ENCODE measurements around the gene MTHFD1L.

The MTHFD1L gene

DNA sequence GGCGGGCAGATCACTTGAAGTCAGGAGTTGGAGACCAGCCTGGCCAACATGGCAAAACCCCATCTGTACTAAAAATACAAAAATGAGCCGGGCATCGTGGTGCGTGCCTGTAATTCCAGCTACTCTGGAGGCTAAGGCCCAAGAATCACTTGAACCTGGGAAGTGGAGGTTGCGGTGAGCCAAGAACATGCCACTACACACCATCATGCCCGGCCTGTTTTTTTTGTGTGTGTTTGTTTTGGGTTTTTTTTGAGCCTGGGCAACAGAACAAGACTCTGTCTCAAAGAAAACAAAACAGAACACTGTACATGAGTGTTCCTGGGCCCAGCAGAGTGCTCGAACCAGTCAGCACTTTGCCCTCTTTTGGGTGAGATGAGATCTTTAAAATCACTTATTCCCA, 159.1 kb downstream of the MTHFD1L start:
- TF ChIP-seq ZFX (IDR thresholded peaks at IDR 0.05): no peak
- peak overlapping the region; percentile 75 for H3K27ac ChIP-seq

DNA sequence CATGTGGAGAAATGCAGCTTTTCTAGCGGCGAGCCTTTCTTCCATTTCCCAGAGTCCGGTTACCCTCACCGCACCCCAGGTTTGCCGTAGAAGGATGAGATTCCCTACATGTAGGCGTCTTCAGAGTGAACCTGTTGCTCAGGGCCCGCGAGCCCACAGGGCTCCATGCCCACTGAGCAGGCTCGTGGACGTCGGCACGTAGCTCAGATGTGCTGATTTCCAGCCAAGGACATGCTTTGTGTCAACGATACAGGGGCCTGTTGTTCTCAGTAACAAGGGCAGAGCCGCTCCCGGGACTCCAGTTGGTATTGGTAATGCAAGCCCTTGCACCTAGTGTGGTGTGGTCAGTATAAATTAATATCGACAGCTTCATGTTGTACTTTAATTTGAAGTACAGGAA, 159.6 kb downstream of the MTHFD1L start:
- TF ChIP-seq ZFX (IDR thresholded peaks at IDR 0.05): no peak
- TF ChIP-seq, protein P1, sequence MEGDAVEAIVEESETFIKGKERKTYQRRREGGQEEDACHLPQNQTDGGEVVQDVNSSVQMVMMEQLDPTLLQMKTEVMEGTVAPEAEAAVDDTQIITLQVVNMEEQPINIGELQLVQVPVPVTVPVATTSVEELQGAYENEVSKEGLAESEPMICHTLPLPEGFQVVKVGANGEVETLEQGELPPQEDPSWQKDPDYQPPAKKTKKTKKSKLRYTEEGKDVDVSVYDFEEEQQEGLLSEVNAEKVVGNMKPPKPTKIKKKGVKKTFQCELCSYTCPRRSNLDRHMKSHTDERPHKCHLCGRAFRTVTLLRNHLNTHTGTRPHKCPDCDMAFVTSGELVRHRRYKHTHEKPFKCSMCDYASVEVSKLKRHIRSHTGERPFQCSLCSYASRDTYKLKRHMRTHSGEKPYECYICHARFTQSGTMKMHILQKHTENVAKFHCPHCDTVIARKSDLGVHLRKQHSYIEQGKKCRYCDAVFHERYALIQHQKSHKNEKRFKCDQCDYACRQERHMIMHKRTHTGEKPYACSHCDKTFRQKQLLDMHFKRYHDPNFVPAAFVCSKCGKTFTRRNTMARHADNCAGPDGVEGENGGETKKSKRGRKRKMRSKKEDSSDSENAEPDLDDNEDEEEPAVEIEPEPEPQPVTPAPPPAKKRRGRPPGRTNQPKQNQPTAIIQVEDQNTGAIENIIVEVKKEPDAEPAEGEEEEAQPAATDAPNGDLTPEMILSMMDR (conservative IDR thresholded peaks at IDR 0.05): no peak
- H3K27ac ChIP-seq: peak overlapping the region; percentile 75

DNA sequence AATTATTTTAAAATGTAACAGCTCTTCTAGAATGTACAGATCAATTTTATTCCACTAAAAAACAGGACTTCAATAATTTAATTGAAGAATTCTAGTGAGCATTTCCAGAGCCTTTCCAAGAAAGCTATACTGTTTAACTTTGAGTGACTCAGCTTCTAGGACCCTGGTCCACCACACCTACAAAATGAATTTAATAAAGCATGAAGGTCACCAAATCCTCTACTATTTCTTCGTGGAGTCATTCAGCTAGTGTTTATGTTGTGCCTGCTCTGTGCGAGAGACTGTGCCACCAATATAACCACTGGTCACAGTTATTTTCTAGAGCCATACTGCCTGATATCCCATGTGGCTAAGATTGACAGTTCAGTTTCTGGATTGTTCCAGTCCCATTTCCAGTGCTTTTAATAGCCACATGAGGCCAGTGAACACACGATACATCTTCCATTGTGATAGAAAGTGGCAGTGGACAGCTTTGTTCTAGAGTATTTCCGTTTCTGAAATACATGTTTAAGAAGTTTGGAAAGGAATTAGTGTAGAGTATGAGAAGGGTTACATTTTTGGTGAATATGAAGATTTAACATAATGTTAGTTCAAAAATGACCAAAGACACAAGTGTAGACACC, 160.7 kb downstream of the MTHFD1L start:
- no peak for TF ChIP-seq ZFX (IDR thresholded peaks at IDR 0.05)
- TF ChIP-seq, protein P1 (conservative IDR thresholded peaks at IDR 0.05): no peak
- peak overlapping the region; percentile 70 for H3K27ac ChIP-seq

DNA sequence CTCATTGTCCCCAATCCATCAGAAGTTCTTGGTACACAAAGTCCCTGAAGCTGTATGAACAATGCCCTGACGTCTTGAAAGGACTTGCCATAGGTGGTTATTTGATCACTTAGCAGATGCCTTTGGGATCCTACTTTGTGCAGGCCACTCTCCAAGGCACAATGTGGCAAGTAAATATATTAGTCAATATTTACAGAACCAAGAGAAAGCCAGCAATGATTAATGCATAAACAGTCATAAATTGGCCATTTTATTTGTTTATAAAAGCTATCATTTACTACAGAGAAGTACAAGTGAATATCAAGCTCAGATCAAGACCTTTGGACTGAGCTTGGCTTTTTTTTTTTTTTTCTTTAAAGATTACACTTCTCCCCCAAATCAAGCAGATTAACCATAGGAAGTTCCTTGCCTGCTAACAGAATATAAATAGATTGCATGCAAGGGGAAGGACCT, 161.8 kb downstream of the MTHFD1L start:
- H3K27ac ChIP-seq: peak overlapping the region; percentile 87
- TF ChIP-seq ZFX (IDR thresholded peaks at IDR 0.05): no peak
- TF ChIP-seq, protein P1 (conservative IDR thresholded peaks at IDR 0.05): no peak

DNA sequence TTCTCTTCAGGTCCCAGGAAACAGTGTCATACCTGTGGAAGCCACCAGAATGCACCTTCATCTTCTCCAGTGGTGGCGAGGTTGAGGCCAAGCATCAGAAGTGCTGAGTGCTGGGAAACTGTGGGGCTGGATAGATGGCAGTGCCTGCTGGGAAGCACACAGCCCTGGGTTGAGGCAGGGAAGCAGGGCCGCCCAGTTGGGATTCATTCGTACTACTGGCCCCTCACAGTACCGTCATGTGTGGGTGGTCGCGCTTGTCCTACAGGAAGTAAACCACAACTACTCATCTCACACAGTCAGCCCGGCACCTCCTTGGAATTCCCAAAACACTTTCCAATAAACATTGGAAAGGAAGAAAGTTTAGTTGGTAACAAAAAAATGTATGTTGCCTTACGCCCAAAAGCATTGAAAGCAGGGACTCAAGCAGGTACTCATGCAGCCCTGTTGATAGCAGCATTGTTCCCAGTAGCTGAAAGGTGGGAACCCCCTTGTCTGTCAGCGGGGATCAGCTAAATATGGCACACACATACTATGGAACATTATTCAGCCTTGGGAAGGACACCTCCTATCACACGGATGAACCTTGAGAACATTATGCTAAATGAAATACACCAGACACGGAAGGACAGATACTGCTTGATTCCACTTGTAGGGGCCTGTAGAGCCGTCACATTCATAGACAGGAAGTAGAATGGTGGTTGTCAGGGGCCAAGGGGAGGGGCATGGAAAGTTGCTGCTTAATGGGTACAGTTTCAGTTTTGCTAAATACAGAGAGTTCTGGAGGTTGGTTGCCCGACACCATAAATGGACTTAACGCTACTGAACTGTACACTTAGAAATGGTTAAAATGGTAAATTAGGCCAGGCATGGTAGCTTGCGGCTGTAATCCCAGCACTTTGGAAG, 162.7 kb downstream of the MTHFD1L start:
- TF ChIP-seq ZFX (IDR thresholded peaks at IDR 0.05): no peak
- TF ChIP-seq, protein P1 (conservative IDR thresholded peaks at IDR 0.05): no peak; the same call in 1 of the 2 replicates
- H3K27ac ChIP-seq: peak overlapping the region; percentile 87

DNA sequence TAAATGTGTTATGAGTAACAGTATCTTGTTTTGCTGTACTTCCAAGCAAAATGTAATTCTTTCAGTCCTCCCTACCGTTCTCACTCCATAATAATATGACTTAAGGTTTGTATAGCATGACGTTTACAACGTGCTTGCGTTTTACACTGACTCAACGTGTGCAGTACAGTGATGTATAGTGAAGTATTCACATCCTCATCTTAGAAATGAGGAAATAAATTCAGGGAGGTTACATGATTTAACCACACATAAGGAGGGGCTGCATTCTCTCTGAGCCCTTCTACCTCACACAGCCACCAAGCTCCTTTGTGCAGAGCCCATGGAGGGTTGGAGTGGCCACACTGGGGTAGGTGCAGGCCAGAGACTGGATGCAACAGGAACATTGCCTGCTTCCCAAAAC, 164.5 kb downstream of the MTHFD1L start:
- H3K27ac ChIP-seq: no peak overlapping the region

DNA sequence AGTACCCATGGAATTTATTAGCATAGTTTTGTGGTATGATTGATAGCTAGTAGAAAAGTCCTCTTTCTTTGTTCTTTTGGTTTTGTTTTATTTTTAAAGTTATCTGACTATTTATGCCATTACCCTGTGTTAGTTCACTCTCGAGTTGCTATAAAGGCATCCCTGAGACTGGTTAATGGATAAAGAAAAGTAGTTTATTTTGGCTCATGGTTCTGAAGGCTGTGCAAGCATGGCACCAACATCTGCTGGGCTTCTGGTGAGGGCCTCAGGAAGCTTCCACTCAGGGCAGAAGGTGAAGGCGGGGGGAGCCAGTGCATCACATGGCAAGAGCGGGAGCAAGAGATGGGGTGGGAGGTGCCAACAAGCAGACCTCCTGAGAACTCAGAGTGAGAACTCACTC, 166.5 kb downstream of the MTHFD1L start:
- no peak for TF ChIP-seq ZFX (IDR thresholded peaks at IDR 0.05)
- TF ChIP-seq, protein P1 (conservative IDR thresholded peaks at IDR 0.05): no peak
- H3K27ac ChIP-seq: no peak overlapping the region

More for the DNA sequence above, 164.5 kb downstream of the MTHFD1L start:
- no peak for TF ChIP-seq ZFX (IDR thresholded peaks at IDR 0.05)
- TF ChIP-seq, protein P1 (conservative IDR thresholded peaks at IDR 0.05): no peak

Data from C4-2B (cell line).